ENCODE measurements around the gene TMEM45B.

- TF ChIP-seq CTCF (IDR thresholded peaks at IDR 0.05; ENCODE audit: low read depth, low read length) (no peak), POLR2A (IDR thresholded peaks at IDR 0.05; ENCODE audit: extremely low read depth, insufficient read length) (no peak), MAX (IDR thresholded peaks at IDR 0.05; ENCODE audit: low read depth, low read length) (no peak), MYC (IDR thresholded peaks at IDR 0.05; ENCODE audit: low read depth, low read length) (no peak)
These were observed 49.2 kb downstream of the TMEM45B start for GRCh38 chr11:129864811-129865210.
